Prostate gland (tissue), 2 donors: ENCODE measurements around the gene GON4L.

ENCODE experiments used
- POLR2A ChIP-seq: fragments of 450-650 bp; IDR thresholded peaks from one replicate; pipeline ENCODE4 v1.6.1; 2016; ENCODE audit warnings: antibody characterized with exemption, mild to moderate bottlenecking
- TF ChIP-seq, protein P1 (sequence below), 4 experiments: fragments of 200-600 bp in 2 of 4; fragments of 450-650 bp in 2 of 4; sonication (generic) in 2 of 4; IDR thresholded peaks; 1 replicate in 3 of 4; 2 replicates in 1 of 4; pipeline ENCODE4 v1.5.1; 2016 to 2019; ENCODE audit warnings: antibody characterized with exemption in 4 of 4, mild to moderate bottlenecking in 2 of 4, moderate library complexity in 2 of 4

DNA sequence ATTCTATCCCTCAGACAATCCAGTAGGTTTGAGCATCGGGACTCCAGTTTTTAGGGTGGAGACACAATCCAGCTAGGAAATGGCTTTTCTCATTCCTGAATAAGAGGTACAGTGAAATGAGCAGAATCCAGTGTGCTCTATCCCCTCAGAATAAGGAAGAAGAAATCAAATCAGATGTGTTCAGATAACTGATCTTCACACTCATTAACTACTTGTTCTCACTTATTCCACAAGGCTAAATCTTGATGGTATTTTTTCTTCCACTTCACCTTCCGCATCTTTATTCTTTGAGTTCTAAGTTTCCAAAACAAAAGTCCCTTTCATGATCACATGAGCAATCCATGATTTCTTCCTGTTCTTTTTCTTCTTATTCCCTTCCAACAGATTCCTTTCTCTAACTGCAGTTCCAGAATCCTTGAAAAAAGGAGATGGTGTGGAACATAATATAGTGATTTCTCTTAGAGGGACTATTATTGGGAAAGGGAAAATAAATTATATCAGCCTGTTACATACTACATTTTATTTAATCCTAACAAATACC is 4.0 kb upstream of the GON4L start:
- TF ChIP-seq POLR2A = no peak
- TF ChIP-seq, protein P1, sequence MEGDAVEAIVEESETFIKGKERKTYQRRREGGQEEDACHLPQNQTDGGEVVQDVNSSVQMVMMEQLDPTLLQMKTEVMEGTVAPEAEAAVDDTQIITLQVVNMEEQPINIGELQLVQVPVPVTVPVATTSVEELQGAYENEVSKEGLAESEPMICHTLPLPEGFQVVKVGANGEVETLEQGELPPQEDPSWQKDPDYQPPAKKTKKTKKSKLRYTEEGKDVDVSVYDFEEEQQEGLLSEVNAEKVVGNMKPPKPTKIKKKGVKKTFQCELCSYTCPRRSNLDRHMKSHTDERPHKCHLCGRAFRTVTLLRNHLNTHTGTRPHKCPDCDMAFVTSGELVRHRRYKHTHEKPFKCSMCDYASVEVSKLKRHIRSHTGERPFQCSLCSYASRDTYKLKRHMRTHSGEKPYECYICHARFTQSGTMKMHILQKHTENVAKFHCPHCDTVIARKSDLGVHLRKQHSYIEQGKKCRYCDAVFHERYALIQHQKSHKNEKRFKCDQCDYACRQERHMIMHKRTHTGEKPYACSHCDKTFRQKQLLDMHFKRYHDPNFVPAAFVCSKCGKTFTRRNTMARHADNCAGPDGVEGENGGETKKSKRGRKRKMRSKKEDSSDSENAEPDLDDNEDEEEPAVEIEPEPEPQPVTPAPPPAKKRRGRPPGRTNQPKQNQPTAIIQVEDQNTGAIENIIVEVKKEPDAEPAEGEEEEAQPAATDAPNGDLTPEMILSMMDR (IDR thresholded peaks at IDR 0.05) = no peak
